ENCODE measurements around the gene MLLT10. TPM values are rescaled to one million over a fixed set of nuclear protein-coding genes. Genes with fewer than 3 reads are reported as not detected.

Gene MLLT10
- total RNA-seq, 1 donor from 2014 or later: 50.9 TPM

DNA sequence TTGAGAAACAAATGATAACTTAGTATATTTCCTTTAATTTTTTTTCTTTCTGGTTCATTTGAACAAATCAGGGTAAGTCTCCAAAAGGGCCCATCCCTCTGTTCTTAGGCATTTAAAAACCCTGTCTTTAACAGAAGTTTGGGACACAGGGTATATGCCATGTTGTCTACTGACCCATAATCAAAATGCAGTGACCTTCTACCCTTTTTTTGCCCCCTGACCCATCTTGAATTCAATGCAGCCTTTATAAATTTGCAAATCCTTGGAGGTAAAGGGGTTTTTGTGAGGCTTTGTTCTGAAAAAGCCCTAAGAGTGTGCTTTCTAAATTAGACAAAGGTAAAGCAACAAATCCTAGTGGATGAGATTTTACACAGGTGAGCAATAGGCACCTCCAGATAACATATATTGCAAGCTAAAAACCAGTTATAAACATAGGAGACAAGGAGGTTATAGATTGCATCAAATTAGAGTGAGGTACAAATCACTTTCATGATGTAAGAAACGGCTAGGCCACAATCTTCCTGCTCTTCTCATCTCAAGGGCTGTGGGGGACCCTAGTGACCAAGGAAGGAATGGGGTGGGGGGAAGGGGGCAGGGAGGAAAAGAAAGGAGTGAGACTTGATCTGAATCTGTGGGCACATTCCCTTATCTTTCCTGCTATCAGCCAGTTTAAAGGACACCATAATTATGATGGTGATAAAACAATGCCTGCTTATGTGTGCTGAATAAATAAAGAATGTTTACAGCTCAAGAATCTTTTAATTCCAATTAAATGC, 11.2 kb upstream of the MLLT10 start:
- peak overlapping the region; percentile 93 for H3K27ac Mint-ChIP-seq (ENCODE audit: unreplicated experiment)
- peak overlapping the region; percentile 91 for H3K4me3 Mint-ChIP-seq (ENCODE audit: unreplicated experiment)
- TF ChIP-seq, protein P1, sequence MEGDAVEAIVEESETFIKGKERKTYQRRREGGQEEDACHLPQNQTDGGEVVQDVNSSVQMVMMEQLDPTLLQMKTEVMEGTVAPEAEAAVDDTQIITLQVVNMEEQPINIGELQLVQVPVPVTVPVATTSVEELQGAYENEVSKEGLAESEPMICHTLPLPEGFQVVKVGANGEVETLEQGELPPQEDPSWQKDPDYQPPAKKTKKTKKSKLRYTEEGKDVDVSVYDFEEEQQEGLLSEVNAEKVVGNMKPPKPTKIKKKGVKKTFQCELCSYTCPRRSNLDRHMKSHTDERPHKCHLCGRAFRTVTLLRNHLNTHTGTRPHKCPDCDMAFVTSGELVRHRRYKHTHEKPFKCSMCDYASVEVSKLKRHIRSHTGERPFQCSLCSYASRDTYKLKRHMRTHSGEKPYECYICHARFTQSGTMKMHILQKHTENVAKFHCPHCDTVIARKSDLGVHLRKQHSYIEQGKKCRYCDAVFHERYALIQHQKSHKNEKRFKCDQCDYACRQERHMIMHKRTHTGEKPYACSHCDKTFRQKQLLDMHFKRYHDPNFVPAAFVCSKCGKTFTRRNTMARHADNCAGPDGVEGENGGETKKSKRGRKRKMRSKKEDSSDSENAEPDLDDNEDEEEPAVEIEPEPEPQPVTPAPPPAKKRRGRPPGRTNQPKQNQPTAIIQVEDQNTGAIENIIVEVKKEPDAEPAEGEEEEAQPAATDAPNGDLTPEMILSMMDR (IDR thresholded peaks at IDR 0.05; ENCODE audit: partially characterized antibody, unreplicated experiment): no peak
- peaks cover 44% of the 10 kb centered on the region for H3K4me1 Mint-ChIP-seq (ENCODE audit: low read depth, unreplicated experiment)
- DNase-seq: no peak
- peaks cover 27% of the 10 kb centered on the region for H3K9me3 Mint-ChIP-seq (ENCODE audit: unreplicated experiment)
- H3K36me3 Mint-ChIP-seq (ENCODE audit: unreplicated experiment): no peaks in the 10 kb centered on the region
- H3K27me3 Mint-ChIP-seq (ENCODE audit: unreplicated experiment): peaks cover 29% of the 10 kb centered on the region

DNA sequence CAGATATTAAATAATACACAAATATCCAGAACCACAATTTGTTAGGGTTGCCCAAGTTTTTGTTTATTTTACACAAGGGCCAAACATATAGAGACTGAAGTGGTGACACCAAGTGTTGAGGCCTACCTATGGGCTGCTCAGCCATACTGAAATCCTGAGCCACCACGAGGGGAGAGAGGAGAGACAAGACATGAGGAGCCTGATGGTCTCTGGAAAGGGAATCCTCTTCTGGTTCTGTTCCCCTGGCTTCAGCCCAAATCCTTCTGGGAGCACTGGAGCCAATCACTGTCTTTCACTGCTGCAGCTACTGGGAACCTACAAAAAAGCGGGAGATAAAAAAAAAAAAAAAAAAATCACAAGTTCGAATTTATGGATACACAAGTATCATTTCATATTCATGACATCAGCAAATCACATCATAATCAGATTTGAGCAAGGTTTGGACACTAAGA, 10.4 kb upstream of the MLLT10 start:
- peaks cover 25% of the 10 kb centered on the region for H3K27me3 Mint-ChIP-seq (ENCODE audit: unreplicated experiment)
- DNase-seq: no peak
- H3K9me3 Mint-ChIP-seq (ENCODE audit: unreplicated experiment): peaks cover 28% of the 10 kb centered on the region
- TF ChIP-seq, protein P1 (IDR thresholded peaks at IDR 0.05; ENCODE audit: partially characterized antibody, unreplicated experiment): no peak
- peak overlapping the region; percentile 91 for H3K4me3 Mint-ChIP-seq (ENCODE audit: unreplicated experiment)
- no peaks in the 10 kb centered on the region for H3K36me3 Mint-ChIP-seq (ENCODE audit: unreplicated experiment)
- H3K27ac Mint-ChIP-seq (ENCODE audit: unreplicated experiment): peak overlapping the region; percentile 93
- peaks cover 43% of the 10 kb centered on the region for H3K4me1 Mint-ChIP-seq (ENCODE audit: low read depth, unreplicated experiment)

DNA sequence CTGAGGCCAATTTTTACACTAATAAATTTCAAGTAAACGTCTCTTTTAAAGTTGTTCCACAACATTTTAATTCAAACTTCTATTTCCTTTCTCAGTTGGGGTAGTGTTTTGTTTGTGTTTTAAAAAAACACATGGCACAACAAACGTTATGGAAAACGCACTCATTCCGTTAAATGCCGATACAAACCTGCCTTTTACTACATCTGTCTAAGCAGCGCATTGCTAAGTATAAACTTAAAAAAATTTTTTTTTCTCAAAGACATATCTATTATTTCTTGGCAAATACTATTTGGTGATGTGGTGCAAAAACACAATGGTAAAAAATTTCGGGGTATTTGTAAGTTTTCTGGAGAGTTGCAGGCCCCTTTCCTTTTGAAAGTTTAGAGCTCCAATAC, 9.9 kb upstream of the MLLT10 start:
- peaks cover 39% of the 10 kb centered on the region for H3K4me1 Mint-ChIP-seq (ENCODE audit: low read depth, unreplicated experiment)
- peak overlapping the region; percentile 90 for H3K27ac Mint-ChIP-seq (ENCODE audit: unreplicated experiment)
- no peak for DNase-seq
- peaks cover 20% of the 10 kb centered on the region for H3K27me3 Mint-ChIP-seq (ENCODE audit: unreplicated experiment)
- no peaks in the 10 kb centered on the region for H3K36me3 Mint-ChIP-seq (ENCODE audit: unreplicated experiment)
- TF ChIP-seq, protein P1 (IDR thresholded peaks at IDR 0.05; ENCODE audit: partially characterized antibody, unreplicated experiment): no peak
- H3K9me3 Mint-ChIP-seq (ENCODE audit: unreplicated experiment): peaks cover 27% of the 10 kb centered on the region
- peak overlapping the region; percentile 91 for H3K4me3 Mint-ChIP-seq (ENCODE audit: unreplicated experiment)

DNA sequence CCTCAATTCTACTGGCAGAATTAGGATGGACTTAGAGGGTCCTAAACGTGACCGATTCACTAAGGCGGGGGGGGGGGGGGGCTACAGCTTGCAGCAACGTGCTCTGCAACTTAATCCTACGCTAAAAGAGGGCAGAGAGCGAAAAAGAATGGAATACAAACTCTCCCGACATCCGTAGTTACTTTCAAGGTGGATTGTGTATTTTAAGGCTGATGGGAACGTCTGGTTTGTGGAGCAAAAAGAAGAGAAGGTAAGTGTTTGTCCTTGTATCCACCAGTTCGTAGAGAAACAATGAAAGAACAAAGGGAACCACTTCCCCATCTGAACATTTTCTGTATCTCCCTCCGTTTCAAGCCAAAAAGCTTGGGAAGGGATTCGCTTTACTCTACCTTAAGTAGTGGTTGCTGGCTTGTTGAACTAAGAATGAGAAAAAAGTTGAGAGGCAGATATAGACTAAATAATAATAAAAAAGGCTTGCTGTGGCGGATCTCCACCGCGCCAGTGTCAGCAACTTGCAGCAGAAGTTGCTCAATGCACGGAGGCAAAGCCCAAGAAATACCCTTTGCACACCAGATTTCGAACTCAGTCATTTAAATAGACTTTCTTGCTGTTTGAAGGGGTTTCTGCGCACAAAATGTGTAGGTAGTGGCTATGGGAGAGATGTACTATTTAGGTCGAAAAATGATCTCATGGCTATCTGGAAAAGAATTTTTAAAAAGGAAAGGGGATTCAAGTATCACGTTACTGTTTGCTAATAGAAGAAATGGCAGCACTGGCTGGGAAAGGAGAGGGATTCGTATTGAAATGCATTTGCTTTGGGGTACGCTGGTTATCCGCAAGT, 9.3 kb upstream of the MLLT10 start:
- no peak for DNase-seq
- Mint-ChIP-seq H3K27me3 (ENCODE audit: unreplicated experiment) (peaks cover 19% of the 10 kb centered on the region), H3K36me3 (ENCODE audit: unreplicated experiment) (no peaks in the 10 kb centered on the region), H3K9me3 (ENCODE audit: unreplicated experiment) (peaks cover 27% of the 10 kb centered on the region), H3K27ac (ENCODE audit: unreplicated experiment) (peak overlapping the region; percentile 90), H3K4me3 (ENCODE audit: unreplicated experiment) (peak overlapping the region; percentile 92), H3K4me1 (ENCODE audit: low read depth, unreplicated experiment) (peaks cover 40% of the 10 kb centered on the region)
- TF ChIP-seq, protein P1 (IDR thresholded peaks at IDR 0.05; ENCODE audit: partially characterized antibody, unreplicated experiment): no peak
